VCaP (cell line): ENCODE results near the gene TRIO.

Source experiments
- H3K27ac ChIP-seq: fragments of 450-650 bp; 2 replicates; pipeline ENCODE4 v1.5.1; 2017
- TF ChIP-seq, protein P1 (sequence below): fragments of 450-650 bp; conservative IDR thresholded peaks from 2 replicates; pipeline ENCODE4 v1.5.1; 2017; ENCODE audit warnings: mild to moderate bottlenecking, moderate library complexity

The TRIO gene

DNA sequence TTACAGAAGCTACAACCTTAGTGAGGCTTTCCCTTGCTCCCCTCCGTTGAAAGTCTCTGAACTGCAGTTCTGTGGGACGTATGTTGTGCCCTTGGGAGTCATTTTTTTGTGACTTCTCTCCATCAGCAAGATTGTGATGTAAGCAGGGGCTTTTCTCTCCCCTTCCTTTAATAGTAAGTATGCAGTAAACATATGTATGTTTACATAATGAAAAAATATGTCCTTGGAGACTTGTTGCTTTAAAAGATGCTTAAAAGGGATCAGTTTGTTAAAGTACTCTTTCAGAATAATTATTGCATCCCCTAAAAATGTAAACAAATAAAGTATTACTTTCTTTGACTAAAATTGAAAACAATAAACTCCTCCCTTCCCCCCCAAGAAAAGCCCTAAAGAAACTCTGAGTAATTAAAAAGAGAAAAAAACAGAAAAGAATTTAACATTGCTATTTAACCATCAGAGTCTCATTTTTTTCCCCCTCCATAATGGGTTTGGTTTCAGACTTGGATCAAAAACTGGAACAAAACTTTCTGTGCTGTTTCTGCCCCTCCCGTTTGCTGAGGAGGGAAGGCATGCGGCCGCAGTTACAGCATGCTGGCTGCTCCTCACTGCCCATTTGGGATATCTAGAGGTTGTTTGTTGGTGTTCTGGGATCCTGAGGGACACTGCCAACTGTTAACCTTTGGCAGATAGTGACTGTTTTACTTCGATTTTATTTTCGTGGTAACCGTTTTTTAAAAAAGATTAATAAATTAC lies 40.2 kb downstream of the TRIO start:
- H3K27ac ChIP-seq = no peak overlapping the region
- TF ChIP-seq, protein P1, sequence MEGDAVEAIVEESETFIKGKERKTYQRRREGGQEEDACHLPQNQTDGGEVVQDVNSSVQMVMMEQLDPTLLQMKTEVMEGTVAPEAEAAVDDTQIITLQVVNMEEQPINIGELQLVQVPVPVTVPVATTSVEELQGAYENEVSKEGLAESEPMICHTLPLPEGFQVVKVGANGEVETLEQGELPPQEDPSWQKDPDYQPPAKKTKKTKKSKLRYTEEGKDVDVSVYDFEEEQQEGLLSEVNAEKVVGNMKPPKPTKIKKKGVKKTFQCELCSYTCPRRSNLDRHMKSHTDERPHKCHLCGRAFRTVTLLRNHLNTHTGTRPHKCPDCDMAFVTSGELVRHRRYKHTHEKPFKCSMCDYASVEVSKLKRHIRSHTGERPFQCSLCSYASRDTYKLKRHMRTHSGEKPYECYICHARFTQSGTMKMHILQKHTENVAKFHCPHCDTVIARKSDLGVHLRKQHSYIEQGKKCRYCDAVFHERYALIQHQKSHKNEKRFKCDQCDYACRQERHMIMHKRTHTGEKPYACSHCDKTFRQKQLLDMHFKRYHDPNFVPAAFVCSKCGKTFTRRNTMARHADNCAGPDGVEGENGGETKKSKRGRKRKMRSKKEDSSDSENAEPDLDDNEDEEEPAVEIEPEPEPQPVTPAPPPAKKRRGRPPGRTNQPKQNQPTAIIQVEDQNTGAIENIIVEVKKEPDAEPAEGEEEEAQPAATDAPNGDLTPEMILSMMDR = no peak

DNA sequence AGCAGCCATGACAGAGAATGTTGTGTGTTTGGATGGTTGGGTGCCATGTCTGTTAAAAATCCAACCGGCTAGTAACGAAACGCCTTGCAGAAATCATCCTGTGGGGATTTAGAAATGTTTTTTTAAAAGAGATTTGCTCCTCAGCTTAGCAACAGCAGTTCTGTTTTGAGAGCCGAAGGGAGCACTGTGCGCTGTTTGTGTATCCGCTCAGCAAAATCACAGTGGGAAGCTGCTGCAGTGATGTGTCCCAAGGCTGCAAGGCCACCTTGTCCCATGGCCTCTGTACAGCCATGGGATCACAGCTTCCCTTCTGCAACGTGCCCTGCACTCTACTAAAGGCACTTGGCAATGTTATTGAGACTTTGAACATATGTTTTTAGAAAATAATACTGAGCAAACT lies 40.9 kb downstream of the TRIO start:
- no peak overlapping the region for H3K27ac ChIP-seq
- TF ChIP-seq, protein P1 = no peak

DNA sequence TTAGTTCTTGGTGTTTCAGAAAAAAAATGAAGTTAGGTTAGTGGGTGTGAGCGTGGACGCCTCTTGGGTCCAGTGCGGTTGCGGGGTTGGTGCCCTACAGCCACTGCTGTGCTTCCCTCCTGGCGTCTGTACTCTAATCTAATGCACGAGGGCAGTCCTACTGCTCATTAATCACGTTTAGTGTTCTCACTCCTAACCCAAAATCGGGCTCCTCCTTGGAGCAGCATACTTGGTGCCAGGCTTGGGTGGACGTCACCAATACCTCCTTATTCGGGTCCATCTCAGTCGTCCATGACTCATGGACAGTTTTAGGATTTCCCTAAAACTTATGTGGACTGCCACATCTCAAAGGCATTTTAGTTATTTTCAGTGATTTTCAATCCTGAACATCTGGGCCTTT lies 41.6 kb downstream of the TRIO start:
- no peak overlapping the region for H3K27ac ChIP-seq
- TF ChIP-seq, protein P1 = no peak

DNA sequence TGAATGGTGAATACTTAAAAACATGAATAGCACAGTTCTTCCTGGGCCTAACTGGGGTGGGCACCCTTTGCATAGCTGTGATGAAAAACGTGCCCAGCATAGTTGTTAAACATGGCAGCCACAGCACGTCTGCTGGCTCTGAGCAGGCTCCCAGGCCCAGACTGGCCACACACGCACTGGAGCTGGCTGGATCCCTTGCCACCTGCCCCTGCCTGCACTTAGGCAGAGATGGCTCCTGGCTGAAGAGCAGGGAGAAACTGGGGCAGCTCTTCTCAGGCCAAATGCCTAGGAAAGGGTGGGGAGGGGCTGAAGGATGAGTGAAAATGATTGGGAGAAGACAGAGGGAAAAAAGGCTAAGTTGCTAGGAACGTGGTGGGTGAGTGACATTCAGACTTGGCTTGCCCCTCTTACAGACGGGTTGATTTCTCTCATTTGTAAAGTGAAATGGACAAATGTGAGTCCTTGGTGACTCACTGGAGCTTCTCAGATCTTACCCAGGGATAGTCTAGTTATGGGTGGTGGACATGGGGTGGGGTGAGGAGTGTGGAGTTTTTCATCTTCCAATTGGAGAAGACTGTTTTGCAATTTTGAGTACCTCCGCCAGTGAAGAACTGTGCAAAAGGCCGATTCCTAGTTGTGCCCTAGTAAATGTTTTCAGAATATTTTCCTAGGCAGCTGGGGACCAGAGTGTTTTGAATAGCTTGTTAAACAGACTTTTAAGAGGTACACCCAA lies 42.4 kb downstream of the TRIO start:
- no peak overlapping the region for H3K27ac ChIP-seq
- TF ChIP-seq, protein P1 = no peak

DNA sequence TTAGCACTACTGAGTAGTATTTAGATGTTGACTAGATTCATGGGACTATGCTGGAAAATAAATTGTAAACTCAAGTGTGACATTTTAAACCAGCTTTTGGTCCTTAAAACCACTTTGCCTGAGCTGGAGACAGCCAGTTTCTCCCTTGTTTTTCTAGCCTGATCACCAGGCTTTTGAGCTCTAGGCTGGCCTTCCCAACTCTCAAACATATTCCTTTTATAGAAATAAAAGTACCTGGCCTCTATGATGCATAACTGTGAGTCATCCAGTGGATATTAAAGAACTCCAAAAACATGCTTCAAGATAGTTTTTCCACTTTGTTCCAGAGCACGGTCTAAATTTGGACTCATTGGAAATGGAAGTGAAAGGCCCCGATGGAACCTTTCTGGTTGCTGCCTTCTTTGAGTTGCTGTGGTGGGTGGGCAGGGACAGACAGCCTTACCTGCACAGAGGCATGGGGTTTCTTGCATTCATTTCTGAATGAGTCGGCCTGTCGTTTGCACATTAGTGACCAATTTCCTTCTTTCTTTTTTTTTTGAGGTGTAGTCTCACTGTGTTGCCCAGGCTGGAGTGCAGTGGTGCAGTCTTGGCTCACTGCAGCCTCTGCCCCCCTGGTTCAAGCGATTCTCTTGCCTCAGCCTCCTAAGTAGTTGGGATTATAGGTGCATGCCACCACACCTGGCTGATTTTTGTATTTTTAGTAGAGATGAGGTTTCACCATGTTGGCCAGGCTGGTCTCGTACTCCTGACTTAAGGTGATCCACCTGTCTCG lies 43.1 kb downstream of the TRIO start:
- TF ChIP-seq, protein P1 = no peak
- H3K27ac ChIP-seq = no peak overlapping the region

DNA sequence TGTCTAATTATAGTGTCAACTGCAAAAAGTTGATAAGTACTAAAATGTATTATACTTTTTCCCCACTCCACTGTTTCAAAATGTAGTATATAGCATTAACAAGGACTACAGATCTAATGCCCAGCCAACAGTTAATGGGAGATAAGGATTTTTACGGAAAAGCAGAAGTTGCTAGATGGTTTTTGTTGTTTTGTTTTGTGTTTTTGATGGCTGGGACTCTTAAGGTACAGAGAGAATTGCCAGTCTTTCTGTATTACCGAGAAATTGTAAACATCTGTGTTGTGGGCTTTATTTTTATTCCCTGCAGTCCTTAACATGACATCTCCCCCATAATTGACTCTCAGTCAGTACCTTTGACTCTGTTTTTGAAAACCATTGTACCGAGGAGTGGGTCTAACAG lies 44.0 kb downstream of the TRIO start:
- TF ChIP-seq, protein P1 = no peak
- H3K27ac ChIP-seq = no peak overlapping the region

DNA sequence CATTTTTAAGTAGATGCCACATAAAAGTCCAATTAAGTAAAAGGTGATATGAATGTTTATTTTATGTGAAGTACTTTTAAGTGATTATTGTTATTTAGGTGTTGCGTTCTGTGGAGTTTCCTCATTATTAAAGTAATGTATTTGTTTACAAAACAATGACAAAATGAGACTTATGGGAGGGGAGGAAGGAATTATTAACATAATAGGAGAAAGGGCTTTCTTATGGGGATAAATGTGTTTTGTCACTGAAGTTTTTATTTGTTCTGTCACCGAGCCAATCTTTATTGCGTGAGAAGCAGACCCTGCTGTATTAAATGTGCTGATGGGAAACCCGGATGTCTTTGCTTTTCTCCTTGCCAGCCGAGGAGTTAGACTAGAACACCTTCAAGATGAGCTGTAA lies 44.5 kb downstream of the TRIO start:
- H3K27ac ChIP-seq = no peak overlapping the region

More for the DNA sequence above, 44.5 kb downstream of the TRIO start:
- TF ChIP-seq, protein P1 = no peak
